ENCODE measurements around the gene NF2.

DNA sequence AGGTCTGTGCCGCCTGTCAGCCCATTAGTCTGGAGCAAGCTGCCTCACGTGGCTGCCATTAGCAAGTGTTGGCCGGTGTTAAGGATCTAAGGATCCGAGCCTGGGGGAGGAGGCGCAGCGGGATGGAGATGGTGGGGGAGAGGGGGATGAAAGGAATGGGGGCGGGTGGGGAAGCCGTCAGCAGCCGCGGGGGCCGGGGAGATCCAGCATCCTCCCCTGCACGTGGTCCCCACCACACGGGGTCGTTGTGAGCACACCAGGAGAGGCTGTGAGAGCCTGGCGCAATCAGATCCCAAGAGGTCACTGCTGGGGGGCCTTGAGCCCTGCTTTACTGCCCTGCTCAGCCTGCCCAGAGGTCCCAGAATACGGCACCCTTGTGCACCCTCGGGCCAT, 123.7 kb downstream of the NF2 start:
- no peak; the same call in 1 of the 2 replicates for TF ChIP-seq CTCF (IDR thresholded peaks at IDR 0.05)
- TF ChIP-seq POLR2AphosphoS5 (IDR thresholded peaks at IDR 0.05; ENCODE audit: low read depth, low read length), result no peak
- no peak for TF ChIP-seq SIN3A (IDR thresholded peaks at IDR 0.05; ENCODE audit: borderline replicate concordance, insufficient read depth, low read depth, low read length)
- TF ChIP-seq REST (IDR thresholded peaks at IDR 0.05; ENCODE audit: insufficient read depth in 1 of 2, low read depth in 2 of 2, low read length in 1 of 2), result no peak
